ENCODE results near the gene CDK6. TPM values are rescaled to one million over a fixed set of nuclear protein-coding genes. Genes with fewer than 3 reads are reported as not detected.
A peak's percentile ranks its signal among the peaks of the same experiment; 100 is the strongest.

Gene CDK6
- total and polyA plus RNA-seq, 2 of the 8 experiments (the other 6 are each of a cell fraction or from before 2014, with no cell fraction given), result 5.9 to 18.9 TPM

DNA sequence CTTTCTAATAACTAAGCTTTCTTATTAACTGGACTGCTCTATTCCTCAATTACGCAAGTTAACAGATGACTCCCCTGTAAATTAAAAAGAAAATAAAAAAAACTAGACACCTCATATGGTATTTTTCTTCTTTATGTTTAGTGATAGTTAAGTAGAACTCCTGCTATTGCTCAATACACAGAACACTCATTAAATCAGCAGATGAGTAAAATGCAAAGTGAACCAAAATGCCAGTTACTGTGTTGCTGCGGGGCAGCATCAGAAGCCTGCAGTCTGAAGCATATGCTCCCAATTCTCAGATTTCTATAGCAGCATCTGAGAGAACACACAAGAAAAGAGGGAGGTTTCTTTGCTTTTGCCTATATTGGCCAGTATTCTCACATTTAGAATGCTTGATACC is 28.4 kb downstream of the CDK6 start:
- Histone ChIP-seq H3K18ac (ENCODE audit: extremely low read depth, low read length) (no peak overlapping the region), H3K9ac (replicated peaks in 1 of 4; ENCODE audit: extremely low read depth in 1 of 4, low read depth in 3 of 4, low read length in 3 of 4) (no peak overlapping the region), H4K91ac (replicated peaks; ENCODE audit: insufficient read length, low read length) (no peak overlapping the region), H4K20me1 (replicated peaks in 1 of 2; ENCODE audit: control insufficient read depth in 1 of 2, insufficient read depth in 2 of 2, low read length in 2 of 2) (no peaks in the 10 kb centered on the region), H2AK5ac (ENCODE audit: low read depth, low read length) (no peak overlapping the region), H3K4ac (replicated peaks; ENCODE audit: insufficient read length, low read depth, low read length) (no peak overlapping the region), H4K5ac (ENCODE audit: insufficient read length, low read depth, low read length) (no peak overlapping the region), H2BK5ac (ENCODE audit: low read depth, low read length) (no peak overlapping the region), H3K14ac (ENCODE audit: insufficient read length) (no peak overlapping the region), H4K8ac (ENCODE audit: extremely low read depth, insufficient read depth, low read length) (no peak overlapping the region), H3K23me2 (ENCODE audit: low read depth, low read length) (no peaks in the 10 kb centered on the region), H3K27ac (ENCODE audit: low read depth, low read length) (no peak overlapping the region), H3K23ac (ENCODE audit: insufficient read length) (no peak overlapping the region), H3K4me1 (replicated peaks in 1 of 4; ENCODE audit: control insufficient read depth in 3 of 4, insufficient read depth in 4 of 4, low read length in 3 of 4) (peaks cover 0 to 9% (median 5%) of the 10 kb centered on the region in 4 experiments; a peak in 5 of 7 replicates), H2BK120ac (replicated peaks; ENCODE audit: low read depth, low read length) (no peak overlapping the region), H3K4me3 (ENCODE audit: extremely low read depth in 1 of 4, insufficient read depth in 2 of 4, low read depth in 3 of 4, low read length in 4 of 4) (no peak overlapping the region), H3K36me3 (ENCODE audit: control insufficient read depth in 2 of 4, insufficient read depth in 4 of 4, low read length in 3 of 4) (no peaks in the 10 kb centered on the region), H3K27me3 (replicated peaks in 1 of 4; ENCODE audit: control insufficient read depth in 3 of 4, extremely low read depth in 1 of 4, insufficient read depth in 3 of 4, low read length in 3 of 4) (no peaks in the 10 kb centered on the region), H2AFZ (ENCODE audit: low read length) (no peak overlapping the region), H2BK15ac (ENCODE audit: low read length) (no peak overlapping the region), H3K79me2 (ENCODE audit: control insufficient read depth in 1 of 2, insufficient read depth in 2 of 2, low read length in 2 of 2) (peaks cover 0 to 2% of the 10 kb centered on the region in 2 experiments; a peak in 1 of 4 replicates), H3K56ac (replicated peaks; ENCODE audit: insufficient read length, low read depth, low read length) (no peak overlapping the region), H2BK20ac (ENCODE audit: low read length) (no peak overlapping the region), H3K79me1 (ENCODE audit: low read depth, low read length) (no peaks in the 10 kb centered on the region), H2BK12ac (ENCODE audit: low read depth, low read length) (no peak overlapping the region), H3K4me2 (ENCODE audit: insufficient read depth in 1 of 2, low read depth in 2 of 2, low read length in 2 of 2) (no peak overlapping the region), H3K9me3 (ENCODE audit: insufficient read depth in 2 of 2, low read depth in 1 of 2, low read length in 1 of 2) (no peaks in the 10 kb centered on the region)
- ChIA-PET POLR2A (ENCODE audit: partially characterized antibody) (no interaction called here), CTCF (ENCODE audit: partially characterized antibody) (no interaction called here)
- DNase-seq (ENCODE audit: low read depth in 1 of 2, low spot score in 2 of 2) (no peak), FAIRE-seq (no peak)
- WGBS, 2 experiments (ENCODE audit: extremely low coverage in 1 of 2, insufficient coverage in 1 of 2, insufficient read length in 1 of 2, insufficient replicate concordance in 2 of 2, low coverage in 1 of 2, low lambda C conversion rate in 2 of 2, missing lambda C conversion rate in 1 of 2), result 98% methylated on average over 2 of the region's 2 CpGs; no CpG with 5 or more reads in 1 of the 2 experiments
- TF ChIP-seq KDM5A (IDR thresholded peaks at IDR 0.05; ENCODE audit: low read length) (no peak), SP4 (IDR thresholded peaks at IDR 0.05; ENCODE audit: low read length) (no peak), CEBPB (IDR thresholded peaks at IDR 0.05; ENCODE audit: low read depth, low read length) (0 out of 2 replicates have a peak, but pooled peaks have one; percentile 12)

All from H1 (cell line).